ENCODE data around the gene SLC17A2. TPM values are rescaled to one million over a fixed set of nuclear protein-coding genes. Genes with fewer than 3 reads are reported as not detected.

The SLC17A2 gene
- total RNA-seq, 4 donors from 2014 or later: not detected

GRCh38 chr6:25899123-25899522 lies 31.4 kb downstream of the SLC17A2 start:
- no peak for TF ChIP-seq CTCF (IDR thresholded peaks at IDR 0.05; ENCODE audit: low read depth)

- TF ChIP-seq CTCF (IDR thresholded peaks at IDR 0.05; ENCODE audit: low read depth): no peak
Measured at GRCh38 chr6:25898289-25898977, 32.1 kb downstream of the SLC17A2 start.

- TF ChIP-seq CTCF (IDR thresholded peaks at IDR 0.05; ENCODE audit: low read depth): no peak
Measured at GRCh38 chr6:25896252-25896651, 34.2 kb downstream of the SLC17A2 start.

GRCh38 chr6:25895771-25896170 lies 34.7 kb downstream of the SLC17A2 start:
- no peak for TF ChIP-seq CTCF (IDR thresholded peaks at IDR 0.05; ENCODE audit: low read depth)

GRCh38 chr6:25893778-25894177 lies 36.7 kb downstream of the SLC17A2 start:
- no peak for TF ChIP-seq CTCF (IDR thresholded peaks at IDR 0.05; ENCODE audit: low read depth)

GRCh38 chr6:25892877-25893276 lies 37.6 kb downstream of the SLC17A2 start:
- no peak for TF ChIP-seq CTCF (IDR thresholded peaks at IDR 0.05; ENCODE audit: low read depth)

GRCh38 chr6:25889877-25890853 lies 40.3 kb downstream of the SLC17A2 start:
- TF ChIP-seq CTCF (IDR thresholded peaks at IDR 0.05; ENCODE audit: low read depth): no peak
